Measurements from ENCODE around the gene STARD10. TPM values are rescaled to one million over a fixed set of nuclear protein-coding genes. Genes with fewer than 3 reads are reported as not detected.

Gene STARD10
- total and polyA plus RNA-seq, 9 of the 15 experiments (the other 6 are each of a cell fraction or from before 2014, with no cell fraction given) = 0.15 to 52.9 (median 32.3) TPM

DNA sequence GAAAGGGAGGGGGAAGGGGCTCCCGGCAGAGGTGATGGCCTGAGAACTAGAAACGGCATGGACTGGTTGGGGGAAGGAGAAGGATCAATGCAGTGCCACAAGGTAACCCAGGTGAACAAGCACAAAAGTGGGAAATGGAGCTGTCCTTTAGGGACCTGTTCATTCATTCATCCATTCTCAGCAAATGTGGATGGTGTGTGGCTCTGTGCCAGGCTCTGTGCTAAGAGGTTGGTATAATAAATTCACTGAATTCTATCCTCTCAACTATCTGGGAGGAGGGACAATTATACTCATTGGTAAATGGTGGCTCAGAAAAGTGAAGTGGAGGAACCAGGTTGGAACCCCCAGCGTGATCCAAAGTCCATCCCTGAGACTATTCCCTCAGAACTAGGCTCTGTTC is 23.0 kb downstream of the STARD10 start:
- intact Hi-C loops (cut with micrococcal nuclease) (no loop called here), in situ Hi-C loops (cut with MboI) (no loop called here)
- peaks cover 4% of the 10 kb centered on the region for H3K9me1 ChIP-seq (ENCODE audit: control insufficient read depth, insufficient read depth, low read length)
- H3K27ac ChIP-seq (ENCODE audit: extremely low read depth, low read depth, low read length) = no peak overlapping the region
- peak overlapping the region in 1 of 2 experiments; percentile 70; a peak in 1 of 4 replicates for H3K9ac ChIP-seq (ENCODE audit: insufficient read depth in 1 of 2, low read depth in 2 of 2, low read length in 2 of 2)
- no peak overlapping the region for H3K4me2 ChIP-seq (ENCODE audit: insufficient read depth, low read length)
- no TSS peak for BruUV-seq (replicated peaks)
- no peak overlapping the region for H3K4me3 ChIP-seq
- H3K79me2 ChIP-seq (ENCODE audit: control insufficient read depth, insufficient read depth, low read length) = peaks cover 3% of the 10 kb centered on the region; the same call in 1 of the 3 replicates
- ChIA-PET POLR2A (interaction anchor here (0.7 to 1.4 kb wide), 2 partner anchors 13 to 45 kb away, joined by 3 to 4 read pairs; no protein-coding TSS in a partner anchor), CTCF (ENCODE audit: low intra/inter-chr PET ratio) (no interaction called here)
- no peak for DNase-seq (ENCODE audit: extremely low read depth in 1 of 4, low spot score in 3 of 4)
- no peaks in the 10 kb centered on the region for H3K27me3 ChIP-seq (ENCODE audit: control insufficient read depth in 2 of 2, insufficient read depth in 2 of 2, low read length in 2 of 2)
- no peak overlapping the region for H2AFZ ChIP-seq (ENCODE audit: low read depth, low read length)
- 72% methylated on average over 3 of the region's 3 CpGs for WGBS (ENCODE audit: insufficient coverage, low coverage, missing lambda C conversion rate)
- peaks cover 19 to 41% of the 10 kb centered on the region in 2 experiments for H3K4me1 ChIP-seq (replicated peaks in 1 of 2; ENCODE audit: control insufficient read depth in 2 of 2, insufficient read depth in 2 of 2, low read length in 2 of 2)
- ATAC-seq = no peak
- H3K9me3 ChIP-seq (replicated peaks; ENCODE audit: control insufficient read depth, insufficient read depth, low read depth, low read length) = no peaks in the 10 kb centered on the region
- H4K20me1 ChIP-seq (replicated peaks; ENCODE audit: control insufficient read depth, insufficient read depth, low read length) = no peaks in the 10 kb centered on the region
- no peak for FAIRE-seq
- no peaks in the 10 kb centered on the region; the same call in 1 of the 3 replicates for H3K36me3 ChIP-seq (ENCODE audit: control insufficient read depth, insufficient read depth, low read length)
- no peak for TF ChIP-seq PTBP1 (IDR thresholded peaks at IDR 0.05; ENCODE audit: low read depth, low read length)
- TF ChIP-seq ZNF778 (CRISPR knock-in tag; IDR thresholded peaks at IDR 0.05) = no peak
- no peak for TF ChIP-seq ZNF133 (CRISPR knock-in tag; IDR thresholded peaks at IDR 0.05)
- TF ChIP-seq PHB2 (IDR thresholded peaks at IDR 0.05; ENCODE audit: low read depth) = no peak
- TF ChIP-seq SRSF7 (optimal IDR thresholded peaks at IDR 0.05; ENCODE audit: low read depth, low read length) = no peak
- no peak for TF ChIP-seq SP2 (IDR thresholded peaks at IDR 0.05; ENCODE audit: extremely low read depth, low read depth, low read length, poor library complexity, severe bottlenecking)
- no peak for TF ChIP-seq ARID3A (IDR thresholded peaks at IDR 0.05; ENCODE audit: borderline replicate concordance, low read depth, low read length)
- TF ChIP-seq, protein P1, sequence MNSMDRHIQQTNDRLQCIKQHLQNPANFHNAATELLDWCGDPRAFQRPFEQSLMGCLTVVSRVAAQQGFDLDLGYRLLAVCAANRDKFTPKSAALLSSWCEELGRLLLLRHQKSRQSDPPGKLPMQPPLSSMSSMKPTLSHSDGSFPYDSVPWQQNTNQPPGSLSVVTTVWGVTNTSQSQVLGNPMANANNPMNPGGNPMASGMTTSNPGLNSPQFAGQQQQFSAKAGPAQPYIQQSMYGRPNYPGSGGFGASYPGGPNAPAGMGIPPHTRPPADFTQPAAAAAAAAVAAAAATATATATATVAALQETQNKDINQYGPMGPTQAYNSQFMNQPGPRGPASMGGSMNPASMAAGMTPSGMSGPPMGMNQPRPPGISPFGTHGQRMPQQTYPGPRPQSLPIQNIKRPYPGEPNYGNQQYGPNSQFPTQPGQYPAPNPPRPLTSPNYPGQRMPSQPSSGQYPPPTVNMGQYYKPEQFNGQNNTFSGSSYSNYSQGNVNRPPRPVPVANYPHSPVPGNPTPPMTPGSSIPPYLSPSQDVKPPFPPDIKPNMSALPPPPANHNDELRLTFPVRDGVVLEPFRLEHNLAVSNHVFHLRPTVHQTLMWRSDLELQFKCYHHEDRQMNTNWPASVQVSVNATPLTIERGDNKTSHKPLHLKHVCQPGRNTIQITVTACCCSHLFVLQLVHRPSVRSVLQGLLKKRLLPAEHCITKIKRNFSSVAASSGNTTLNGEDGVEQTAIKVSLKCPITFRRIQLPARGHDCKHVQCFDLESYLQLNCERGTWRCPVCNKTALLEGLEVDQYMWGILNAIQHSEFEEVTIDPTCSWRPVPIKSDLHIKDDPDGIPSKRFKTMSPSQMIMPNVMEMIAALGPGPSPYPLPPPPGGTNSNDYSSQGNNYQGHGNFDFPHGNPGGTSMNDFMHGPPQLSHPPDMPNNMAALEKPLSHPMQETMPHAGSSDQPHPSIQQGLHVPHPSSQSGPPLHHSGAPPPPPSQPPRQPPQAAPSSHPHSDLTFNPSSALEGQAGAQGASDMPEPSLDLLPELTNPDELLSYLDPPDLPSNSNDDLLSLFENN (IDR thresholded peaks at IDR 0.05; ENCODE audit: low read depth in 2 of 2, low read length in 2 of 2) = no peak

Data from K562 (cell line).